KBM-7 (cell line): Measurements from ENCODE around the gene ZDHHC24.

Experiments
- DNase-seq: peaks from one replicate; pipeline ENCODE4 v3.0.0-alpha.2; 2015
- in situ Hi-C: fragments of 300-500 bp; cut with MboI; formaldehyde crosslinking; loops from 2 replicates; pipeline ENCODE4 v1.14.3; 2020; ENCODE audit warnings: low sequenced_read_pairs, low pct_unique_long_range_greater_than_20kb, mixed read lengths

Gene ZDHHC24

DNA sequence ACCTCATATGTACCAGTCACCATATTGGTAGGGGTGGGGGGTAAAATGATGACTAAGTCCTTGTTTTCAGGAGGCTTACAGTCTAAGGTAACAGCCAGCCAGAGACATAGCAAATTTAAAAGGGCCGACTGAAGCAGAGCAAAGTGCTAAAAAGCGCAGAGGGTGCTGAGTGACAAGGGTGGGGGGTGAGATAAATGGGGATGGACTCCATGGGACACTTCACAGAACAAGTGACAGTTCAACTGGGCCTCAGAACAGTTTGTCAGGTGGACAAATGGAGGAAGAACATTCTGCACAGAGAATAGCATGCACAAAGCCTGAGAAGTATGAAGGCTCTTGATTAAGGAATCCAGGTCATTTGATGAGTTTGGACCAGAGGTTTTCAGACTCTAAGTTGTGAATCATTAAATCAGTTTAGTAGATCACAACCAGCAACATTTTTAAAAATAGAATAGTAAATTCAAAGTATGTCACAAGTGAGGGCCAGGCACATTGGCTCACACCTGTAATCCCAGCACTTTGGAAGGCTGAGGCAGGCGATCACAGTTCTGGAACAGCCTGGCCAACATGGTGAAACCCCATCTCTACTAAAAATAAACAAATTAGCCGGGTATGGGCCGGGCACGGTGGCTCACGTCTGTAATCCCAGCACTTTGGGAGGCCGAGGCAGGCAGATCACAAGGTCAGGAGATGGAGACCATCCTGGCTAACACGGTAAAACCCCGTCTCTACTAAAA, 21.4 kb downstream of the ZDHHC24 start:
- no peak for DNase-seq
- in situ Hi-C loops: no loop called here

DNA sequence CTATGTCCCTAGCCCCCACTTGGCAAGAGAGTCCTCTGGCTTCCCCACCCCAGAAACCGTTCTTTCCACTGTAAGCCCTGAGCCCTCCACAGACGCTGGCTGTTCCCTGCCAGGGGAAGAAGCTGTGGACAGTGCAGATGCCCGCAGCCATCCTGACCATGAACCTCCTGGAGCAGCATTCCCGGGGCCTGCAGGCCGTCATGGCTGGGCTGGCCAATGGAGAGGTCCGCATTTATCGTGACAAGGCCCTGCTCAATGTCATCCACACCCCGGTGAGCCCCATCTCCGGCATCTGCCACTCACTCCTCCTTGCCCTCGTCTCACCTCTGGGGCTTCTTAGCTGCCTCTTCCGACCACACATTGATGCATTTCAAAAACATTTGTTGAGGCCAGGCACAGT, 22.2 kb downstream of the ZDHHC24 start:
- in situ Hi-C loops: no loop called here
- DNase-seq: no peak

DNA sequence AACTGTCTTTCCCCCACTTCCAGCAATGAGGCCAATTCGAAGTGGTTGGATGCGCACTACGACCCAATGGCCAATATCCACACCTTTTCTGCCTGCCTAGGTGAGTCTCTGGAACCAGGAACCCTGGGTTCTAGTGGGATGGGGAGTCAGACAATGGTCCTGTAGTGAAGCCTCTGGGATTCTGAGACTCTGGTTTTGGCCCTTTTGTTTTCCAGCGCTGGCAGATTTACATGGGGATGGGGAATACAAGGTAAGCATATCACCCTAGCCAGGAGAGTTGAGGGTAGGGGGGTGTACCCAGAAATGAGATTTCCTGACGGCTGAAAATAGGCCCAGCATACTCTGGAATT, 34.9 kb downstream of the ZDHHC24 start:
- in situ Hi-C loops: no loop called here
- no peak for DNase-seq

DNA sequence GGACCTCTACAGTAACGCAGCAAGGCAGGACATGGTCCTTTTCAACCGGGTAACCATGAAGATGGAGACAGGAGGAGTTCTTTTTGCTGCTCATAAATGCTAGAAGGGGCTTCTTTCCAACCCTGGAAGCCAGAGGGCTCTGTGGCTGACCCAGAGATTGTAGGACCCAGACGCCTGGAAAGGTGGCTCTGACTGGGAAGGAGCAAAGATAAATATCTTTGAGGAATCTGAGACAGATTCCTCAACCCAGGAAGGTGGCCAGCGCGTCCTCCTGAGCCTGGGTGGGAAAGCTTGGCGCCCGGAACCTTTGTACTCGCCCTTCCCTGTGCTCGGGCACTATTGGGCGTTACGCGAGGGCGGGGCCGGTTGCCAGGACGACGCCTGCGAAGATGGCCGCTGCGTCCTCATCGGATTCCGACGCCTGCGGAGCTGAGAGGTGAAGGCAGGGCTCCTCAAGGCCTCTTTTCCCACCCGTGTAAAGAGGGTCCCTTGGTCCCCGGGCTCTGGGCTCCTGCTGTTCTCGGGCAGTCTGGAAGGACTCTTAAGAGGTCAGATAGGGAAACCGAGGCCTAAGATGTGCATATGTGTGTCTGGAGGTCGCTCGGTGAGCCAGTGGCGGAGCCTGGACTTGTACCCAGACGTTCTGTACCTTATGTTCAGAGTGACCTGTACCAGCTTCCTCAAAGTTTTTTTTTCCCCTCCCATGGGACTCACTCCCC, 35.4 kb downstream of the ZDHHC24 start, which contains the start of gene BBS1:
Gene BBS1, plus strand, starts transcription at position 365 of the 719 bp plus-strand sequence. Its CDS starts 25 bp downstream, at position 390.
- in situ Hi-C loops: no loop called here

DNA sequence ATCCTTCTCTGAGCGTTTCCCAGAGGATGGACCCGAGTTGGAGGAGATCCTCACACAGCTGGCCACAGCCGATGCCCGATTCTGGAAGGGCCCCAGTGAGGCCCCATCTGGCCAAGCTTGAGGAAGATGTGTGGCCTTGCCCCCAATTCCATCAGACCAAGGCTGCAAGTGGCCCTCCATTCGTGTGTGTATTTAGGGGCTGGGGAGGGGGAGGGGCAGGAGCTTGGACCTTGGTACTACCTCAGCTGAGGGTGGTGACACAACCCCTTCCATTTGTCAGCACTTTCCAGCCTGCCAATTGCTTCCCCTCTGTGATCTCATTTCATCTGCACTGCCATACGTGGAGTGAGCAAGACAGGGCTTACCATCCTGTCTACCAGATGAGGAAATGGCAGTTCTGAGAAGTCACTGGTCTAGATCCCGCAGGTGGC, 36.7 kb downstream of the ZDHHC24 start:
- peak; percentile 38 for DNase-seq
- in situ Hi-C loops: no loop called here

More for the DNA sequence above, 35.4 kb downstream of the ZDHHC24 start, which contains the start of gene BBS1:
- DNase-seq: peak; percentile 76

DNA sequence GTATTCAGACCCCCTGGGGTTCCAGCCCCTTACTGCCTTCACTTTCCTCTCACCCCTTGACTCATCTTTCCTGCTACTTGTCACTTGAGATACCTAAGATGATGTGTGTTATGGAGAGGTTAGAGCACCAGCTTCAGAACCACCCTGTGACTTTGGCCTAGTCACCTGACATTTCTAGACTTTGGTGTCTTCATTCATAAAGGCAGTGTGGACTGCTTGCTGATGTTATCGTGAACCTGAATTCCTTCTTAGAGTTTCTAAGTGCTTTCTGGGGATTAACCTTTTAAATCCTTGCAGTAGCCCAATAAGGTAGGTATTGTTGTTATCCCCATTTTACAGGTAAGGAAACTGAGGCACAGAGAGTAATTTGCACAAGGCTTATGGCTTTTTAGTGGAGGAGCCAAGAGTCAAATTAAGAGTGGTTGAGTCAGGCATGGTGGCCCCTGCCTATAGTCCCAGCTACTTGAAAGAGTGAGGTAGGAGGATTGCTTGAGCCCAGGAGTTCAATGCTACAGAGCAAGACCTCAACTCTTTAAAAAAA, 40.5 kb downstream of the ZDHHC24 start:
- in situ Hi-C loops: no loop called here
- DNase-seq: no peak

DNA sequence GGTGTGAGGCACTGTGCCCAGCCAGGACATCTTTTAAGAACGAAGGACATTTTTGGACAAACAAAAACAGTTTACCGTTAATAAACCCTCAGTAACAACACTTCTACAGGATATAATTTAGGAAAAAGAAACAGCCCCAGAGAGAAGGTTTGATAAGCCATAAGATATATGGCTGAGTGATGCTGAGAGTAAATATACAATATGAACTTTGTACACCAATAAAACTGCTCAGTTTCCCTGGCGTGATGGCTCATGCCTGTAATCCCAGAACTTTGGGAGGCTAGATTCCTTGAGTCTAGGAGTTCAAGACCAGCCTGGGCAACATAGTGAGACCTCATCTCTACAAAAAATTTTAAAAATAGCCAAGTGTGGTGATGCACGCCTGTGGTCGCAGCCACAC, 47.3 kb downstream of the ZDHHC24 start:
- in situ Hi-C loops: no loop called here
- DNase-seq: no peak

DNA sequence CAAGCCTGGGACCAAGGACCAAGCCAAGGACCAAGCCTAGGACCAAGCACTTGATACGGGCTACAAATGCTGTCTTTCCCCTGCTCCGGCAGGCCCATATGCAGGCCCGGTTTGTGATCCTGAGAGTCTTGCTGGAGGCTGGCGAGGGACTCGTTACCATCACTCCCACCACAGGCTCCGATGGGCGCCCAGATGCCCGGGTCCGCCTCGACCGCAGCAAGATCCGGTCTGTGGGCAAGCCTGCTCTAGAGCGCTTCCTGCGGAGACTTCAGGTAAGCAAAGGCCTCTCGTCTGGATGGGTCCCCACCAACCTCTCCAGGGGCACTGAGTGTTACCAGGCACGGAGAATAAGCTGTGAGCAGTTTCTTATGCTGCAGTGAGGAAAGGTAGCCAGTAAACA, 48.6 kb downstream of the ZDHHC24 start:
- in situ Hi-C loops: no loop called here
- DNase-seq: no peak

DNA sequence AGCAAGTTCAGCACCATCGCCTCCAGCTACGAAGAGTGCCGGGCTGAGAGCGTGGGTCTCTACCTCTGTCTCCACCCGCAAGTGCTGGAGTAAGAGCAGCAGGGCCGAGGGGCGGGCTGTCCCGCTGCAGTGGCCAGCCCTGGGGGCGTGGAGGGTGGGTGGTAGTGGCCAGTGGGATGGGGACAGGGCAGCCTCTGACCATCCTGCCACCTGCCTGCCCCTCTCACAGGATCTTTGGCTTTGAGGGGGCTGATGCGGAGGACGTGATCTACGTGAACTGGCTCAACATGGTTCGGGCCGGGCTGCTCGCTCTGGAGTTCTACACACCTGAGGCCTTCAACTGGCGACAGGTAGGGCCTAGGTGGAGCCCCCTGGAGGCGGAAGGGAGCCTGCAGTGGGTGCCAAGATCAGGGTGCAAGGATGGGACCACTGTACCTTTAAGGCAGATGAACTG, 50.4 kb downstream of the ZDHHC24 start:
- DNase-seq: no peak
- in situ Hi-C loops: no loop called here

DNA sequence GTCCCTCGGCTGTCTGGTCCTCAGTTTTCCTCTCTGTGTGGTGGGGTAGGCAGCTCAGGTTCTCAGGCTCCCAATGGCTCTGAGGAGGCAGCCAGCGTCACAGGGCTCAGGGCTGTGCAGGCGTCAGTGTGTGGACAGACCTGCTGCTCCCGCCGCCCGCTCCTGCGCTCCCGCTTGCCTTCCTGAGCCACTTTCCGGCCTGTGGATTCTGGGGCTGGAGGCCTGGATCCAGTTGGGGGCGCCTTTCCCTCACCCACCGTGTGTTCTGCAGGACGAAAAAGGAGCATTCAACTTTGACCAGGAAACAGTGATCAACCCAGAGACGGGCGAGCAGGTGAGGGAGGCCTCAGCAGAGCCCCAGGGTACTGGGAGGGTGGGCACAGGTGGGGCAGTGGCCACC, 50.9 kb downstream of the ZDHHC24 start:
- no peak for DNase-seq
- in situ Hi-C loops: no loop called here

DNA sequence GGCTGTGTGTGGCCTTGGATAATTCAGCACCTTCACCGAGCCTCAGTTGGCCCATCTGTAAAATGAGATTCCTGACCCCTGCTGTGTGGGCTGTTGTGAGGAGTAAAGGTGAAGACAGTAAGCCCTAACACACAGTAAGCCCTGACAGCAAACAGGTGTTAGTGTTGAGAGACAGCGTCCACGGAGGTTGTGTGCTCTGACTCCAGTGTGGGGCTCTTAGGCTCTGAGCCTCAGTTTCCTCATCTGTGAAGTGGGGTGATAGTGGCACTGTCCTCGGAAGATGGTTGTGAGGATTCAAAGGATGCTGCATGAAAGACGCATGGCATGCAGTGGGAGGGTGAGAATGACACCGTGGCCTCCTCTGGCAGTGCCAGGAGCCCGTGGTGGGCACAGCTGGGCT, 51.4 kb downstream of the ZDHHC24 start:
- in situ Hi-C loops: no loop called here
- DNase-seq: no peak

DNA sequence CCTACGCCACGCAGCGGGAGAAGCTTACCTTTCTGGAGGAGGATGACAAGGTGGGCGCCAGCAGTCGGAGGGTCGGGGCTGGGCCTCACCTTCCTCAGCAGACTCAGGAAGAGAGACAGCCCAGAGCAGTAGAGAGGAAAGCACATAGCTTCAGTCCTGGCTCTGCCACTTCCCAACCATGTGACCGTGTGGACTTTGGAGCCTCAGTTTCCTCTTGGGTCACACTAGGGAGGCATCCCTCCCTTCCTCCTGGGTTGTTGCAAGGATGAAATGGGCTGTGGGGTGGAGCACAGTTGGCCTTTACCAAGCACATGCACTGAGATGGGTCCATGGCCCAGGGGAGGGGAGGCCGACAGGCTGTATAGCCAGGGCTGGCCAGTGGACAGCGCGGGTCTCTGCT, 52.7 kb downstream of the ZDHHC24 start:
- no peak for DNase-seq

DNA sequence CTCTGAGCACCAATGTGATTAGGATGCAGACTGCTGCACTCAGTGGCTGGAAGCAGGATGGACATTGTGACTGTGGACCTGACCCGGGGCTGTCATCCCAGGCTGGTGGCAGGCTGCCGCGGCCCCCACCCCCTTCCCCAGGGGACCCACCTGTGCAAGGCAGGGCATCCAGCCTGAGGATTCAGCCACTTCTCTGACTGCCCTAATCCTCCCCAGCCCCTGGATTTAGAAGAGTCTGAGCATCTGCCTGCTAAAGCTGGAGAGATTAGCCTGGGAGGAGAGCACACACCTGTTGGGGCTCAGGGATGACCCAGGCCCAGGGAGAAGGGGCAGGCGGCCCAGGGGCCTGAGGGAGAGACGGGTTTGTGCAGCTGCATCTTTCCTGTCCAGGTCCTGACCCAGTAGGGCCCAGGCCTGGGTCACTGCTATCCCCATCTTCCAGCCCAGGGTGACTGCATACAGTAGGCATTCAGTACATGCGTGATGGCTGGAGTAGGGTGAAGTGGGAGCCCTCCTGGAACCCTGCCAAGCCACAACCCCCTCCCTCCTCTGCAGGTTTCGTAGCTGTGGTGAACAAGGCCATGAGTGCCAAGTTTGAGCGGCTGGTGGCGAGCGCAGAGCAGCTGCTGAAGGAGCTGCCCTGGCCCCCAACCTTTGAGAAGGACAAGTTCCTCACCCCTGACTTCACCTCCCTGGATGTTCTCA, 53.5 kb downstream of the ZDHHC24 start:
- no peak for DNase-seq

More for the DNA sequence above, 52.7 kb downstream of the ZDHHC24 start:
- in situ Hi-C loops: no loop called here

DNA sequence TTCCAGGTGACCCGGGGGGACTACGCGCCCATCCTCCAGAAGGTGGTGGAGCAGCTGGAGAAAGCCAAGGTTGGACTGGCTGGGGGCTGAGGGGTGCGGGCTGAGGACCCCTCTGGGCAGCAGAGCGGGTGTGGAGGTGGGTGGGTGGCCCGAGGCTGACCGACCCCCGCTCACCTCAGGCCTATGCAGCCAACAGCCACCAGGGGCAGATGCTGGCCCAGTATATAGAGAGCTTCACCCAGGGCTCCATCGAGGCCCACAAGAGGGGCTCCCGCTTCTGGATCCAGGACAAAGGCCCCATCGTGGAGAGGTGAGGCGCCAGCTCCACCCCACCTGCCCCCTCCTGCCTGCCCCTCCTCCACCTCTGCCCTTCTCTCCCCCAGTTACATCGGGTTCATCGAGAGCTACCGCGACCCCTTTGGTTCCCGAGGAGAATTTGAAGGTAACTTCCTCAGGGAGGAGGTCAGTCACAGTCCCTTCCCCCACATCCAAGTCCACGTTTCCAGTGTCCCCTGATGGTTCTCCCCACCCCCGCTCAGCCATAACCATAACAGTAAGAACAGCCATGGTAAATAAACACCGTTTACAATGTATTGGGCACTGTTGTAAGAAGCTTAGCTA, 54.4 kb downstream of the ZDHHC24 start:
- in situ Hi-C loops: no loop called here
- no peak for DNase-seq

More for the DNA sequence above, 53.5 kb downstream of the ZDHHC24 start:
- in situ Hi-C loops: no loop called here

DNA sequence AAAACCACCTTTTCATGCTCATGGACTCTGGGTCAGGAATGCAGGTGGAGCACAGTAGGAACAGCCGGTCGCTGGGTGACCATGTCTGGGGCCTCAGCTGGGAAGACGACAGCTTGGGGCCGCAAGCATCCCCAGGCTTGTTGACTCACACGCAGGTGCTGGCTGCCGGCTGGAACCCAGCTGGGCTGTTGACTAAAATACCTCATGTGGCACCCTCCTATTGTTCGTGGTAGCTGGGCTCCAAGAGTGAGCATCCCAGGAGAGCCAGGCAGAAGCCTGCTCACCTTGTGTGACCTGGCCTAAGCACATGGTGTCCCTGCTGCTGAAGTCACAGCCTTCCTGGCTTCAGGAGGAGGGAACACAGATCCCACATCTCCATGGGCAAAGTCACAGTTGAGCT, 56.2 kb downstream of the ZDHHC24 start:
- no peak for DNase-seq
- in situ Hi-C loops: no loop called here

DNA sequence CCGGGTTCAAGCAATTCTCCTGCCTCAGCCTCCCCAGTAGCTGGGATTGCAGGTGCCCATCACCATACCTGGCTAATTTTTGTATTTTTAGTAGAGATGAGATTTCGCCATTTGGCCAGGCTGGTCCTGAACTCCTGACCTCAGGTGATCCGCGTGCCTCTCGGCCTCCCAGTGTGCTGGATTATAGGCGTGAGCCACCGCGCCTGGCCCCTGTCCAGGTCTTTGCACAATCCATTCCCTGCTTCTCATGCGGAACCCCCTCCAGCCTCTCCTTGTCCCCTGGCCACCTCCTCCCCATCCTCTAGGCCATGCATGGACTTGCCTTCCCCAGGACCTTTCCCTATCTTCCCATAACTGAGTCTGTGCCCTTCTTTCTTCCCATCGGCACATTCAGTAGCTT, 56.9 kb downstream of the ZDHHC24 start:
- no peak for DNase-seq
- in situ Hi-C loops: no loop called here

DNA sequence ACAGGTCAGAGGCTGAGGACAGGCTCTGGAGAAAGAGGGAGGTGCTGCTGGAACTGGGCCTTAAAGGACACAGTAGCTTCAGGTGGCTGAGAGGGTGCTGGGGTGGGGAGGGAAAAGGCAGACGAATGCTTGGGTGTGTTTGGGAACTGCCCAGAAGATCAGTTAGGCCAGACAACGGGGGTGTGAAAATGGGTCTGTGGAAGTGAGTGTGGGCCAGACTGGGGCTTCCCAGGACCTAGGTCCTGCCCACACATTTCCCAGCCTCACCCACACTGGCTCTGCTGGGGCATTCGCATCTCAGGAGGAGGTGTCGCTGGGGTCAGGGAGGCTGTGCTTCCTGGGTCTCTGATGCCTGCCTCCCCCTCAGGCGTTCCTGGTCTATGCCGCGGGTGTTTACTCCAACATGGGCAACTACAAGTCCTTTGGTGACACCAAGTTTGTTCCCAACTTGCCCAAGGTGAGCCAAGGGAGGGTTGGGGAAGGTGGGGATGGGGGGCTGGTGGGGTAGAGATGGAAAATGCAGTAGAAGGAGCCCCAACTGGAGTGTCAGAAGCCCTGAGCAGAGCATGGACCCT, 61.0 kb downstream of the ZDHHC24 start:
- in situ Hi-C loops: no loop called here
- no peak for DNase-seq

DNA sequence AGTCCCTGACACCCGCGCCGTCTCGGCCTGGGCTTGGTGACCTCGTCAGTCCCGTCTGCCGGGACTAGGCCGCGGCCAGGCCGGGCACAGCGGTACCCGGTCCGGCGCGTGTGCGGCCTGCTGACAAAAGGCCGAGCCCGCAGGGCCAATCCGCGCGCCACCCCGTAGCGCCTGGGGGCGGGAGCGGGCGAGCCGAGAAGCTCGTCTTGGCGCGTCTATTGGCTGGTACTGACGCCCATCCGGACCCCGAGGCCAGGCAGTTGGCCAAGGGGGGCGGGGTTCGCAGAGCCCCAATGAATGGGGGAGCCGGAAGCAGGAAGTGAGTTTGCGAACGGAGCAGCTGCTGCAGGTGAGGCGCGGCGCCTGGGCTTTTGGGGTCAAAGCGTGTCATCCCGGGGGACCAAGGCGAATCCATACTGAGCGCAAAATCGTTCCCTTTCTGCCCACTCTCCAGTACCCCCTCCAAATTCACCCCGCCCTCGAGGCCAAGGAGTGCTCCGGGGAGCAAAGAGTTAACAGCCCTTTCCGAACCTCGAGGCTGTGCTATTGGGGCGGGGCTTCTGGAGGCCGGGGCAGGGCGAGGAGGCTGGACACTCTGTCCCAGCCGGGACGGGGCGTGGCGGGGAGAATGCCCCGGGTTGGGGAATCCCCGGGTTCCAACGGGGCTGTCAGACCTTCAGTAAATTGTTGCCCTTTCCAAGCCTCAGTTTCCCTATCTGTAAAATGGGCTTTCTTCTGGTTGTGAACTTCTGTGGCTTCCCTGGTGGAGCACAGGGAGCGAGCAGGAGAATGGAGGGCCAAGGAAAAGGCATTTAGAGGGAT, 65.5 kb downstream of the ZDHHC24 start, which contains the start of gene DPP3:
Gene DPP3, plus strand, starts transcription at position 318 of the 822 bp plus-strand sequence. CDS start 1,767 bp downstream, outside the sequence.
- DNase-seq: peak; percentile 97
- in situ Hi-C loops: no loop called here
